SHP77 treated with DMSO at 0.1 percent for 48 hours (cell line): ENCODE data around the gene ATXN7L2.
A peak's percentile ranks its signal among the peaks of the same experiment; 100 is the strongest.
"Not testable (repeated sequence)": the region's sequence is repeated elsewhere in the genome, so short reads cannot be mapped to it uniquely, and the experiment has no call there.

Experiments used
- DNase-seq: peaks from one replicate; lab custom pipeline; 2025; lab: John Stamatoyannopoulos, UW

Gene ATXN7L2, protein sequence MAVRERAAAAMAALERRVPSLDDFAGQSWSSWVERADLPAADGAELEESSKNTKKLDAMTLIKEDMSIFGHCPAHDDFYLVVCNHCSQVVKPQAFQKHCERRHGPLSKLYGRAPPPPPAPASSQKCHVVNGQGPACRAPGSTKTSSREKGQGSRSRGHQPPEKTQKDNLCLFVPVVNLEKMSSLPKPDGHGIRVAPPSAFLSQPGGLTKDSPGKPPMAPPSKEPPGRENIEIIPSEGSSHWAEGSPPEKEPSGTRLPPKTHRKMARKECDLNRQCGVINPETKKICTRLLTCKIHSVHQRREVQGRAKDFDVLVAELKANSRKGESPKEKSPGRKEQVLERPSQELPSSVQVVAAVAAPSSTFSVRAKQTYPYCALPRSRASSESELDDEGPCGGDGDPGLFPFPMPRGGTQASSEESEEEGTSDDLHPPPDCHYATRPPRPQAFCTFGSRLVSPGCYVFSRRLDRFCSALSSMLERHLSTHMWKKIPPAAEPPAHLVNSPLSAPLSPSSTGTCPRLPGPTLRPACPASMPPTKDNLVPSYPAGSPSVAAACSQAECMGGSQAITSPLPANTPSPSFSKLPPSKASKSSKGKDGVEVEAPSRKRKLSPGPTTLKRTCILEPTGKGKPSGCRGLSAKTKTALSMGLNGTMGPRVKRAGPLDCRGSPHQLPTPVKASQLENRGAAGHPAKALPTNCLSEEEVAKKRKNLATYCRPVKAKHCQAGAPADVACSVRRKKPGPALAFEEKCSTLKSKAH

DNA sequence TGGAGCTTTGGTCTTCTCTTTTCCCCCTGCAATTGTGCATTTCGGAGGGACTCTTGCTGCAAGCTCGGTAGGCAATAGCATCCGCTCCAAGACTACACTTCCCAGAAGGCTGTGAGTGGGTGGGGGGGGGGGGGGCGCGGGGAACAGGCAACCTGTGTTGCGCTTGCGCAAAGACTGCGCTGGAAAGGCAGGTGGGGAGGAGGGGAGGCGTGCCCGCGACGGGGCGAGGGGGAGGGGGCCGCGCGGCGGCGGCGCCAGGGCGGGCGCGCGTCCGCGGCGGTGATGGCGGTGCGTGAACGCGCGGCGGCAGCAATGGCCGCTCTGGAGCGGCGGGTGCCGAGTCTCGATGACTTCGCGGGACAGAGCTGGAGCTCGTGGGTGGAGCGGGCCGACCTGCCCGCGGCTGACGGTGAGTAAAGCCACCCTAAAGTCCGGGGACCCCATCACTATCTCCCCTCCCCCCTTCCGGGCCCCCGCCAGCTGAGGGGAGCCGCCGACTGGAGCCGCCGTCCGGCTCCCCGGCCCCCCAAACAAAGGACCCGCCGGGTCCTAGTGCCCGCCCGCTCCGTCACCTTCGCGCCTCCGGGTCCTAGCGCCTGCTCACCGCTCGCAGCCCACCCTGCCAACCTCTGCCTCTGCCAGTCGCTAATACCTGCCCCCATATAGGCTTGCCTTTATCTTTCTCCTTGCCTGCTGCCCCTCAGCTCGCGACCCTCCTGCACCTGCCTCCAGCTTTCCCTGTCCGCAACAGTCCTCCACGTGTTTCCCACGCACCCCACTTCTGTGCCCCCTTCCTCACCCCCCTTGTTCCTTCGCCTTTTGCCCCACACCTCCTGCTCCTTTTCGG, at the start of gene ATXN7L2:
Gene ATXN7L2 (plus strand): TSS at position 234 of the 847 bp plus-strand sequence. CDS start 49 bp downstream, at position 283.
- DNase-seq = peak; percentile 58

DNA sequence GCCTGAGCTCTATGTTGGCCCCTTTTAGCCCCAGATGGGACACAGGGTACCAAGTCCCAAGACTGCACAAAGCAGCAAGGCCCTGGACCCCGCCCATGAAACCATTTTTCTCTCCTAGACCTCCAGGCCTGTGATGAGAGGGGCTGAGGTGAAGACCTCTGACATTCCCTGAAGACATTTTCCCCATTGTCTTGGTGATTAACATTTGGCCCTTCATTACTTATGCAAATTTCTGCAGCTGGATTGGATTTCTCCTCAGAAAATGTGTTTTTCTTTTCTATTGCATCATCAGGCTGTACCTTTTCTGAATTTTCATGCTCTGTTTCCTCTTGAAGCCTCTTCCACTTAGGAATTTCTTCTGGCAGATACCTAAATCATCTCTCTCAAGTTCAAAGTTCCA, 49.2 kb upstream of the ATXN7L2 start:
- no peak for DNase-seq

DNA sequence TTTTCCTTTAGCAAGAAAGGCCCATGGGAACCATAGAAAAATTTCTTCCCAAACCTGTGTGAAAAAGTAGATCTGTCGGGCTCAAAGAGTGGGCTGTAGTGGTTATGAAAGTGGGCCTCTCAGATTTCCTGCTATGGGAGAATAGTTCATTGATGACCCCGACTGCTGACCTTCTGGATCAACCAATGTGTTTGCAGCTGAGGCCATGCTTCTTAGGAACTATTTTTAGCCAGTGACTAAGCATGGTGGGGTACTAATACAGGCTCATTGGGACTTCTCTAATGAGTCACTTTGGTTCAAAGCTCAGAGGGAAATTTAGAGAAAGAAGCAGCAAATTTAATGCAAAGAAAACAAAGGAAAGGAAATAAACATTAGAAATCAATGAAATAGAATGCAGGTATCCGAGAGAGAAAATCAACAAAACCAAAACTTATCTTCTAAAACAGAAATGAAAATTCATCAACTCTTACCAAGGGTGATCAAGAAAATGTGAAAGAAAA, 44.9 kb upstream of the ATXN7L2 start:
- DNase-seq = no peak

DNA sequence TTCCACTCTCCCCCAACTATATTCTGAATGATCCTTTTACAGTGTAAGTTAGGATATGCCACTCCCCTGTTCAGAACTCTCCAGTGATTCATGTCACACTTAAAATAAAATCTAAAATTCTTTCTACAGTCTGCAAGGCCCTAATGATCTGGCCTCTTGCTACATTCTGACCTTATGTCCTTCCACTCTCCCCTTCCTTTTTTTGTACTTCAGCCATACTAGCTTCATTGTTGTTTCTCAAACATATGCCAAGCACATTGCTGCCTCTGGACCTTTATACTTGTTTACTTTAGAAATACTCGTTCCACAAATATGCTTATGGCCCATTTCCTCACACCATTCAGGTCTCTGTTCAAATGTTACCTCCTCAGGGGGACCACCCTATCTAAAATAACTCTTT, 42.6 kb upstream of the ATXN7L2 start:
- DNase-seq = no peak

DNA sequence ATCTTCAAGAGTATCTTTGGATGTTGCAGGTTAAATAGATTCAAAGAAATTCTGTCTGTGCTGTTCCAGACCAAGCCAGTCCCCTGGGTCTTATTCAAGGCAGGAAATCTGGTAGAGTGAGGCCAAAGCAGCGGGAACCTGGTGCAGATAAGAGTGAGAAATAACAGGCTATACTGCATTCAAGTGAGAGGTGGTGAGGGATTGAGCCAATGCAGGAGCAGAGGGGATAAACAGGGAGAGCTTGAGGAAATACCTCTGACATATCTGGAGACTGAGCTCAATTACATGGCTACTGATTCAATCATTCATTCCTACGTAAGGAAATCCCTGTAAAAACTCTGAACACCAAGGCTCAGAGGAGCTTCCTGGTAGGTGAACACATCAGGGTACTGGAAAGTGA, 40.2 kb upstream of the ATXN7L2 start:
- no peak for DNase-seq

DNA sequence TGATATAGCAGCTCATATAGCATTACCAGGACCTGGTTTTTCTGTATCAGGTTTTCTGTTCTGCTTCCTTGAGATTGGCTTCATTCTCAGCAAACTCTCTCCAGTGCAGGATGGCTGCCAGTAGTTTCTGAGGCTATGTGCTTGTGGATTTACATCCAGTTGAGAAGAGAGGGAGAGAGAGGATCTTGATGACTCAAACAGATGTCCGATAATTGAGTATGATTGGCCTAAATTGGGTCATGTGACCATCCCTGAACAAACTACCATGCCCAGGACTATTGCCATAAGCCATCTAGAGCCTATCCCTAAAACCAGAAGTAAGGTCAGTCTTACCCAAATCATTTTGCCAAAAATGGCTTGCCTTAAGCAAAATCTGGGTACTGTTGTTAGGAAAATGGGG, 39.4 kb upstream of the ATXN7L2 start:
- no peak for DNase-seq

DNA sequence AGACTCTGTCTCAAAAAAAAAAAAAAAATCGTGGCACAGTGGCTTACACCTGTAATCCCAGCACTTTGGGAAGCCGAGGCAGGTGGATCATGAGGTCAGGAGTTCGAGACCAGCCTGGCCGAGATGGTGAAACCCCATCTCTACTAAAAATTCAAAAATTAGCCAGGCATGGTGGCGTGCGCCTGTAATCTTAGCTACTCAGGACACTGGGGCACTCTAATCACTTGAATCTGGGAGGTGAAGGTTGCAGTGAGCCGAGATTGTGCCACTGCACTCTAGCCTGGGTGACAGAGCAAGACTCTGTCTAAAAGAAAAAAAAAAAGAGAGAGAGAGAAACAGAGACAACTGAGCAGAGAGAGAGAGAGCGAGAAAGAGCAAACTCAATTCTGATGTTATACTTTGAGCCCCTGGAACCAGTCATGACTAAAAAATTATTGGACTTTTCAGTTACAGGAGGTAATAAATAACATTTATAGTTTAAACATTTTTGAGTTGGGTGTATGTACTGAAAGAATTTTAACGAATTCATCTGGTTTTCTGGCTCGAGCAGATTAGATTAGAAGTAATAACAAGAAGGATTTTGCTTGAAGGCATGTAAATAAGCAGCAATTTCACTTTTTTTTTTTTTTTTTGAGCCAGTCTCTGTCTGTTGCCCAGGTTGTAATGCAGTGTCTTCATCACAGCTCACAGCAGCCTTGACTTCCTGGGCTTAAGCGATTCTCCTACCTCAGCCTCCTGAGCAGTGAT, 37.6 kb upstream of the ATXN7L2 start:
- DNase-seq = not testable (repeated sequence)

DNA sequence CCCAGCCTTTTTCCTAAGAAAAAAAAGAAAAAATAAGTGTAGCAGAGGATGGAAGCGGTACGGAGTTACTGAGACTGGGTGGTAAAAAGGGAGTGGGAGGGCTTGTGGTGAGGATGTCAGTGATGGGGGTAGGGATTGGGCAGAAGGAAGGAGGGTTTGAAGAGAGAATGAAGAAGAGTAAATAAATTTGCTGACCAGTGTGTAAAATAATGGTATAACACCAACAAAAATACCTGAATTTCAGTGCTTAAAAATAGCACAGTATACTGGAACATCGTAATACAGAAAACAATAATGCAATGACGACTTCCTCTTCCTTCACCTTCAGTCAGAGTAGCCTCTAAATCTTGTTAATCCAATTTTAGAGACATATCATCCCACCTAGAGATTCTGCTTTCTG, 36.2 kb upstream of the ATXN7L2 start:
- no peak for DNase-seq

DNA sequence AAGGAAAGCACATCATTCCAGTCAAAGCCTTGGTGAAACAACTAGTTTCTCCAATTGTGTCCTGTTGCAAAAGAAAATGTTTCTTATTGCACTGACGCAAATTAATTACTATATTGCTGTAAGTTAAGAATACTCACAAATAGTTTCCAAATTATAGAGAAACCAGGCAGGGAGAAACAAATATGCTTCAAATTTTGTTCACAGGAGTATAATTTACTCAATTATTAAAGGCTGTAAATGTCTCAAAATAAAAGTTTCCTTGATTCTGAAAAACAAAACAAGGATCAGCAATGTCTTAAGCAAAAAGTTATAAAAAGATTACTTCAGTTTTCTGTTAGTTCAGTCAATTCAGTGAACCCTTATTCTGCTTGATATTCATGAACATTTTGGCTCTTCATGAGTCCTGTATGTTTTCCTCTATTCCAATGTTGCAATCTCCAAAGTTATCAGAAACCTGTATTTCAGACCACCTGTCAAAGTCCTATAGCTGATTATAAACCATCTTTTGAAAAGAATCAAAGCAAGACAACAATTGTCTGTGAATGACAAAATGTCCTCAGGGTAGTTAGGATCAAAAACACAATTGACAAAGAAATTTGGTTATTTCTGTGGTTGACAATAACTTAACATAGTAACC, 29.1 kb upstream of the ATXN7L2 start:
- no peak for DNase-seq

DNA sequence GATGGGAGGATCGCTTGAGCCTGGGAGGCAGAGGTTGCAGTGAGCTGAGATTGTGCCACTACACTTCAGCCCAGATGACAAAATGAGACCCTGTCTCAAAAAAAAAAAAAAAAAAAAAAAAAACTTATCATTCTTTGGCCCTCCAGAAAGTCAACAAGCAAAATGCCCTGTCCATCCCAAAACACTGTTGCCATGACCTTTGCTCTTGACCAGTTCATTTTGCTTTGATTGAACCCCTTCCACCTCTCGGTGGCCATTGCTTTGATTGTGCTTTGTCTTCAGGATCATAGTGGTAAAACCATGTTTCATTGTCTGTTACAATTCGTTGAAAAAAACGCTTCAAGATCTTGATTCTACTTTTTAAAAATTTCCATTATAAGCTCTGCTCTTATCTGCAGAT, 25.9 kb upstream of the ATXN7L2 start:
- no peak for DNase-seq

DNA sequence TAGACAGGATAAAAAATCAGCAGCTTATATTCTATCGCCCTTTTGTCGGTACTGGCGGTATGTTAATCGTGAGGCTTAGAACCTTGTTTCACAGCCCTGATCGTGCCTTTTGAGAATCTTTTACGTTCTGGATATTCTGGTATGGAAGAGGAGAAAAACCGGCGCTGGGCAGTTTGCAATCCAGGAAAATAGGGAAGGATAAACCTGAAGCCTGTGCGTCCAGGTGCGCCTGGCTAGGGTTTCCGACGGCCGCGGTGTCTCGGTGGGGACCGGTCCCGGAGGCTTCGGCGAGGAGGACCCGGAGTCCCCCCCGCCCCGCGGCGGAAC, 17.6 kb upstream of the ATXN7L2 start:
- DNase-seq = no peak

DNA sequence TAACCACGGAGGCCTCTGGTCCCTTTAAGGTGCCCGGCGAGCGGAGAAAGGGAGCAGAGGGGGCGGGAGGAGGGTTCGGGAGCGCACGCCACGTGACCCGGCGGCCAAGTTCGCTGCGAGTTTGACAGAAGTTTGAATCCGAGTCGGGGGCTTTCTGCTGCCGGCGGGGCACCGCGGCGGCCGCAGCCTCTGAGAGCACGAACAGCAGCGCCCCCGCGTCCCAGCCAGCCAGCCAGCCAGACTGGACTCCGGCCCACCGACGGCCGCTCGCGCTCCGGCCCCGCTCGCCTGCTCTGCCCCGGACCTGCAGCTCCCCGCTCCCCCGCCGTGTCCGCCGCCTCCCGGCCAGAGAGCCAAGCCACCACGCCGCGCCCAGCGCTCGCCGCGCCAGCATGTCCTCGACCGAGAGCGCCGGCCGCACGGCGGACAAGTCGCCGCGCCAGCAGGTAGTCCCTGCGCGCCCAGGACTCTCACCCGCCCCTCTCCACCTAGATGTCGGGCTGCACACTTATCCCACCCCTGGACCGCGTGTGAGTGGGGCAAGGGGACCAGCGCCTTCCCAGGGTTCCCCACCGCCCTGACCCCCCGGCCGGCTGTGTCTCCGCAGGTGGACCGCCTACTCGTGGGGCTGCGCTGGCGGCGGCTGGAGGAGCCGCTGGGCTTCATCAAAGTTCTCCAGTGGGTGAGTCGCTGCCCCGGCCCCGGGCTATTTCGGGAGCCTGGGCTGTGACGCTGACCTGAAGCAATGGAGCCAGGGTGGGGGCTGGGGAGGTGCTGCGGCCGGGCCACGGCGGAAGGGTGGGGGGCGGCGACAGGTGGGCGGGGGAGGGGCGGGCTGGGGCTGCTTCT, 17.0 kb upstream of the ATXN7L2 start, which contains the start of gene SYPL2:
Gene SYPL2 (plus strand): TSS at position 95 of the 849 bp plus-strand sequence. CDS start 298 bp downstream, at position 393.
- DNase-seq = no peak

DNA sequence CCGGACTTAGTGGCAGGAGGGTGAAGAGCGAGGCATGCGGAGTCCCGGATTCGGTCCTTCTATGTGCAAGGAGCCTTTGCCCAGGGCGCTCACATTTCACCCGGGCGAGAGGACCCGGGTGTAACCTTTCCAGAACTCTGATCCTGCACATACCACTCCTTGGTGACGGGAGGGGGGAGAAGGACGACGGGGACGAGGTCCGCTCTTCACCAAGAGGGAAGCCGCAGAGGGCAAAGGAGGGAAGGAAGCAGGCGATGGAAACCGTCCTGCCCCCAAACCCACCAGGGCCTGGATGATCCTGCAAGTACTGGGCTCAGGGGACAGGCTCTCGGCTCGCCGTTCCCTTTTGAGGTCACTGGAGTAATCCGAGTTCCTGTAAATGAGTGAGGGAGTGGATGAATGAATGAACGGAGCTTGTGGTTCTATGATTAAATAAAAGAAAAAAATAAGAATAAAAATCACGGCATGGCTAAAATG, 16.4 kb upstream of the ATXN7L2 start:
- DNase-seq = no peak

DNA sequence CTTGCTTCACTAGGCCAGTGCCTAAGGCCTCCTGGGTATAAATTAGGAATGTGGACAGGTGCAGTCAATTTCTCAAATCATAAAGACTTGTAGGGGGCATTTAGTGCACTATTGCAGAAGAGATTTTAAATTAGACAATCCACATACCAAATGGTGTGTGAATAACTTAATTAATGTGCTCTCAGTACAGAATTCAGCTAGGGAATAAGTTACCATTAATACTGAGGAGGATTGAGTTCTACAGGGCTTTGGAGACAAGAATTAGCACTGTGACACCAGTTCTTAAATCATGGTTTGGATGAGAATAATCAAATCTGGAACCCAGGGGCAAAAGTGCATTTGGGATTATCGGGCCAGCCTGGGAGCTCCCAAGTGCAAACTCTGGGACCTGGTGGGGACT, 15.6 kb upstream of the ATXN7L2 start:
- DNase-seq = no peak

DNA sequence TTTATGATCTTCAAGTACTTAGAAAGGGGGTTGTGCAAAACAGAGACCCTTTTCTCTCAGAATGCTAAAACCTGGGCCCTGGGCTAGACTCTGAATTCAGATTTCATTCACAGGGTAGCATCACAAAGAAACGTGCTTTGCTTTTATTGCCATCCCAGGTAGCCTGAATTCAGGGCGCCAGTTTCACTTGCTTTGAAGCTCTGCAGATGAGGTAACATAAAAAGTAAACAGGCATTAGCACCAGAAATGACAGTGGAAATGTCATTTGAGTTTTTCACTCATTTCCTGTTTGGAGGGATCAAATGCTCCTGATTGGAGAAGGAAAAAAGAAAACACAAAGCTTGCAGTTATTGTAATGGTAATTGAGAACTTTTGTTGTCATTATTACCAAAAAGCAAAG, 14.8 kb upstream of the ATXN7L2 start:
- DNase-seq = no peak

DNA sequence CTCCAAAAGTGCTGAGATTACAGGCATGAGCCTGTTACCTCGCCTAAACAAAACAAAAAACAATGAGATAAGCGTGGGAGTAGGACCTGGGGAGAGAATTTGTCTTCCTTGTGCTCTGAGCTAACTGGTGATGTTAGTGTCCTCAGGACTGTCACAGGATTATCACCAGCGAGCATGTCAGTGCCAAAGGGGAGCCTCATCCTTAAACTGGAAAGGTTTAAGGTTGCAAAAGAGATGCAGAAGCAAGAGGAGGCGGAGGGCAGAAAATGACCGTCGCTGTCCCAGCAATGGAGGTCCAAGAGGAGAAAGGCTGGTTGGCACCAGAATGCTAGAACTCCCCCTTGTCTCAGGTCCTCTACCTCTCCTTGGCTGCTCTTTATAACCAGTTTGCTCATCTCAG, 13.5 kb upstream of the ATXN7L2 start:
- DNase-seq = no peak

DNA sequence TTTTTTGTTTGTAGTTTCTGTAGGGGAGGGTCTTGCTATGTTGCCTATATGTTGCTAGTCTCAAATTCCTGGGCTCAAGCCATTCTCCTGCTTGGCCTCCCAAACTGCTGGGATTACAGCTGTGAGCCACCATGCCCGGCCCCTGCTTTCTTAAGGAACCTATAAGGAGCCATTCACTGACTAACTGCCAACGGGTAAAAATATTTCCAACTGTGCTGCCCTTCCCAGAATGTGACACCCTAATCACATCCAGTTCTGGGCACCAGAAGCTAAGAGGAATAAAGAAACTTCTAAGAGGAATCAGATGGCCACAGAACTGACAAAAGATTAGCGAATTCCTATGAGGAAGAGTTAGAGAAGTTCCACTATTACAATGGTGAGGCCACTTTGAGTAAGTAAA, 10.9 kb upstream of the ATXN7L2 start:
- DNase-seq = no peak

DNA sequence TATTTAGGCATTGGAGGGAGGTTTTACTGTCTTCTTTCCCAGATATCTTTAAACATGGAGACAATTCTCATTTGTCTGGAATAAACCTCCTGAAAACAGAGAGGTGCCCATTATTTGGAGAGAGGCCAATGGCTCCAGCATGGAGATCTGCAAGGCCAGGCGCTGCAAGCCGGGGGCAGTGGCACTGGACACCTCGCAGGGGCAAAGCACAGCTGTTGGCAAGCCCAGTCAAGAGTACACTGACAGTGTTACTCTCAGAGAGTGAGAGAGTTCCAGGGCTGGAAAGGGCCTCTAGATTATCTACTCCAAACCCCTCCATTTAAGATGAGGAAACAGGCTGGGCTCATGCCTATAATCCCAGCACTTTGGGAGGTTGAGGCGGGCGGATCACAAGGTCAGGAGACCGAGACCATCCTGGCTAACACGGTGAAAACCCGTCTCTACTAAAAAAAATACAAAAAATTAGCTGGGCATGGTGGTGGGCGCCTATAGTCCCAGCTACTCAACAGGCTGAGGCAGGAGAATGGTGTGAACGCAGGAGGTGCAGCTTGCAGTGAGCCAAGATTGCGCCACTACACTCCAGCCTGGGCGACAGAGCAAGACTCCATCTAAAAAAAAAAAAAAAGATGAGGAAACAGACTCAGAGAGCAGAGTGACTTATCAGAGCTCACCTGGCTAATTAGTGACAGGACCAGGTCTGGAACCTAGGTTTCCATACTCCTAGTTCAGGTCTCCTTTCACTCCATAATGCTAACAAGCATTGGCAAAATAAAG, 10.2 kb upstream of the ATXN7L2 start:
- DNase-seq = not testable (repeated sequence)

DNA sequence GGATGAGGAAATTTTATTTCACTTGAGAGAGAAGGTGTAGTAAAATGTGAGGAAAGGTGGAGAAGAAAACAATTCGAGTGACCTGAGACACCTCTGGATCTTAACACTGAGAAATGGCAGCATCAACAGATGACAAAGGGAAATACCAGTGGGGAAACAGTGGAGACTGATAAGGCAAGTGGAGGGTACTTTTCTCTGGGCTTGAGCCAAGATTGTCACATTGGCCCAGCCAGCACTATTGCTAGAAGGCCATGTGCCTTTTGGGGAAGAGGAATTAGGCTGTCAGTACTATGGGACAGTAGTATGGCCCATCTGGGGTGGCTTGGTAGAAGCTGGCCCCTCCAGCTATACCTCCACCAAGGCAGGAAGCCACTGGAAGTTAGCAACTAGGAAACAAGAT, 9.0 kb upstream of the ATXN7L2 start:
- no peak for DNase-seq
